Right lung (tissue), 5 donors: ENCODE measurements around the gene AFF1. TPM values are rescaled to one million over a fixed set of nuclear protein-coding genes. Genes with fewer than 3 reads are reported as not detected.

Experiments
- DNase-seq, 2 donors: peaks; one replicate each; pipeline ENCODE4 v3.0.0-alpha.2; 2013
- polyA plus RNA-seq, 5 donors: library from polyadenylated mRNA; unstranded; fragments of 120-200 nt; gene quantifications; one replicate each; pipeline versions ENCODE4 v1.2.1 to v1.2.3, GENCODE V29; 2013; ENCODE audit warnings: inconsistent platforms in 1 of 5, low replicate concordance in 1 of 5; ENCODE audit not compliant: insufficient read length in 5 of 5, insufficient read depth in 1 of 5

Gene AFF1
- polyA plus RNA-seq, 5 donors, result 30.9 to 47.9 (median 45.1) TPM

GRCh38 chr4:86917212-86918039 lies 17.4 kb upstream of the AFF1 start:
- no peak for DNase-seq

- DNase-seq, result no peak
Observed at GRCh38 chr4:86918539-86919072, 16.2 kb upstream of the AFF1 start.

GRCh38 chr4:86919561-86920223 lies 15.1 kb upstream of the AFF1 start:
- DNase-seq, result no peak

GRCh38 chr4:86921608-86922252 lies 13.1 kb upstream of the AFF1 start:
- DNase-seq, result no peak

- DNase-seq, result no peak
Observed at GRCh38 chr4:86924811-86925210, 10.0 kb upstream of the AFF1 start.

- no peak for DNase-seq
Observed at GRCh38 chr4:86926435-86927086, 8.2 kb upstream of the AFF1 start.

GRCh38 chr4:86927843-86928395 lies 6.9 kb upstream of the AFF1 start:
- no peak for DNase-seq

- DNase-seq, result no peak
Observed at GRCh38 chr4:86928400-86929255, 6.2 kb upstream of the AFF1 start.

GRCh38 chr4:86934147-86934770 lies 552 bp upstream of the AFF1 start:
- DNase-seq, result no peak

GRCh38 chr4:86935566-86935852 lies 698 bp downstream of the AFF1 start:
- no peak for DNase-seq

GRCh38 chr4:86935853-86936733 lies 1.3 kb downstream of the AFF1 start:
- no peak for DNase-seq

GRCh38 chr4:86938771-86939520 lies 4.1 kb downstream of the AFF1 start:
- no peak for DNase-seq

GRCh38 chr4:86939729-86940575 lies 5.1 kb downstream of the AFF1 start:
- no peak for DNase-seq

- DNase-seq, result no peak
Observed at GRCh38 chr4:86940920-86941460, 6.2 kb downstream of the AFF1 start.

- DNase-seq, result no peak
Observed at GRCh38 chr4:86942185-86942666, 7.4 kb downstream of the AFF1 start.

- DNase-seq, result no peak
Observed at GRCh38 chr4:86944964-86945781, 10.4 kb downstream of the AFF1 start.
